HG03135 (cell line): ENCODE data around the gene TMEM131L.
"Not testable (repeated sequence)": the region's sequence is repeated elsewhere in the genome, so short reads cannot be mapped to it uniquely, and the experiment has no call there.

ENCODE experiments used
- ATAC-seq: cut with Tn5 transposase; IDR thresholded peaks from one replicate; pipeline ENCODE4 v1.9.1; 2021; ENCODE audit warnings: mild to moderate bottlenecking, moderate library complexity; ENCODE audit not compliant: unreplicated experiment

Gene TMEM131L

GRCh38 chr4:153537493-153537960 is 71.4 kb downstream of the TMEM131L start:
- ATAC-seq, result no peak

GRCh38 chr4:153538487-153539357 is 72.6 kb downstream of the TMEM131L start:
- no peak for ATAC-seq

GRCh38 chr4:153539422-153539821 is 73.3 kb downstream of the TMEM131L start:
- ATAC-seq, result no peak

GRCh38 chr4:153541456-153542096 is 75.4 kb downstream of the TMEM131L start:
- no peak for ATAC-seq

- ATAC-seq, result no peak
These were observed 76.0 kb downstream of the TMEM131L start for GRCh38 chr4:153542131-153542530.

GRCh38 chr4:153542834-153543233 is 76.7 kb downstream of the TMEM131L start:
- ATAC-seq, result no peak

GRCh38 chr4:153543351-153543750 is 77.2 kb downstream of the TMEM131L start:
- no peak for ATAC-seq

GRCh38 chr4:153545822-153546221 is 79.7 kb downstream of the TMEM131L start:
- no peak for ATAC-seq

GRCh38 chr4:153546280-153546679 is 80.1 kb downstream of the TMEM131L start:
- ATAC-seq, result no peak

- ATAC-seq, result no peak
These were observed 81.4 kb downstream of the TMEM131L start for GRCh38 chr4:153547520-153547919.

- ATAC-seq, result not testable (repeated sequence)
These were observed 82.7 kb downstream of the TMEM131L start for GRCh38 chr4:153548907-153549306.

- ATAC-seq, result no peak
These were observed 83.2 kb downstream of the TMEM131L start for GRCh38 chr4:153549405-153549804.

GRCh38 chr4:153553155-153553818 is 87.1 kb downstream of the TMEM131L start:
- no peak for ATAC-seq

GRCh38 chr4:153553819-153554170 is 87.6 kb downstream of the TMEM131L start:
- ATAC-seq, result no peak

- no peak for ATAC-seq
These were observed 89.7 kb downstream of the TMEM131L start for GRCh38 chr4:153555730-153556434.

- no peak for ATAC-seq
These were observed 90.3 kb downstream of the TMEM131L start for GRCh38 chr4:153556435-153556815.

- no peak for ATAC-seq
These were observed 94.7 kb downstream of the TMEM131L start for GRCh38 chr4:153560908-153561307.

- no peak for ATAC-seq
These were observed 98.7 kb downstream of the TMEM131L start for GRCh38 chr4:153564630-153565525.

GRCh38 chr4:153566631-153567150 is 100.5 kb downstream of the TMEM131L start:
- ATAC-seq, result no peak

- ATAC-seq, result not testable (repeated sequence)
These were observed 101.5 kb downstream of the TMEM131L start for GRCh38 chr4:153567660-153568059.
